ENCODE data around the gene FKBP9. TPM values are rescaled to one million over a fixed set of nuclear protein-coding genes. Genes with fewer than 3 reads are reported as not detected.

Gene FKBP9
- total RNA-seq, 1 donor from 2014 or later: 198 TPM

Small RNA genes within 50 kb of the gene (small RNA-seq; reads per million reads assigned to genes)
- gene AC083863.1 (ENCODE audit: low replicate concordance) (not detected), gene RN7SL505P (ENCODE audit: low replicate concordance) (not detected), gene RNU6-388P (ENCODE audit: low replicate concordance) (not detected), gene RPS29P14 (ENCODE audit: low replicate concordance) (not detected)

Other genes with a start within 250 kb of the FKBP9 start
- 70.3 TPM for gene KBTBD2, start 65.7 kb upstream of the FKBP9 start, total RNA-seq
- gene NT5C3A, start 105.3 kb downstream of the FKBP9 start, total RNA-seq: 59.9 TPM
- gene RP9, start 152.0 kb downstream of the FKBP9 start, total RNA-seq: 11.0 TPM
- 34.4 TPM for gene BBS9, start 172.1 kb downstream of the FKBP9 start, total RNA-seq